Smooth muscle cell of the brain vasculature (primary cell): ENCODE results near the gene FCGR1A.
"Not testable (repeated sequence)": the region's sequence is repeated elsewhere in the genome, so short reads cannot be mapped to it uniquely, and the experiment has no call there.

Experiments
- DNase-seq: peaks from one replicate; pipeline ENCODE4 v3.0.0-alpha.2; 2012; ENCODE audit warnings: low read depth, low spot score

FCGR1A gene

GRCh38 chr1:149782600-149782999 lies at the start of gene FCGR1A:
Gene FCGR1A (plus strand): TSS chr1:149782694. CDS start chr1:149782744, 50 bp downstream.
- DNase-seq: not testable (repeated sequence)

- DNase-seq: not testable (repeated sequence)
Observed at GRCh38 chr1:149732781-149733180, 49.7 kb upstream of the FCGR1A start.

GRCh38 chr1:149734692-149735091 lies 47.8 kb upstream of the FCGR1A start:
- DNase-seq: not testable (repeated sequence)

- DNase-seq: not testable (repeated sequence)
Observed at GRCh38 chr1:149740148-149740581, 42.3 kb upstream of the FCGR1A start.

GRCh38 chr1:149740590-149741230 lies 41.8 kb upstream of the FCGR1A start:
- DNase-seq: not testable (repeated sequence)

- DNase-seq: not testable (repeated sequence)
Observed at GRCh38 chr1:149741914-149742313, 40.6 kb upstream of the FCGR1A start.

- not testable (repeated sequence) for DNase-seq
Observed at GRCh38 chr1:149746463-149747356, 35.8 kb upstream of the FCGR1A start.

GRCh38 chr1:149747359-149748143 lies 34.9 kb upstream of the FCGR1A start:
- not testable (repeated sequence) for DNase-seq

- not testable (repeated sequence) for DNase-seq
Observed at GRCh38 chr1:149748144-149748500, 34.4 kb upstream of the FCGR1A start.

GRCh38 chr1:149750562-149750961 lies 31.9 kb upstream of the FCGR1A start:
- not testable (repeated sequence) for DNase-seq

GRCh38 chr1:149752186-149752585 lies 30.3 kb upstream of the FCGR1A start:
- DNase-seq: not testable (repeated sequence)

- DNase-seq: not testable (repeated sequence)
Observed at GRCh38 chr1:149753466-149753865, 29.0 kb upstream of the FCGR1A start.

GRCh38 chr1:149755294-149755693 lies 27.2 kb upstream of the FCGR1A start:
- DNase-seq: not testable (repeated sequence)

GRCh38 chr1:149762294-149762693 lies 20.2 kb upstream of the FCGR1A start:
- not testable (repeated sequence) for DNase-seq

- not testable (repeated sequence) for DNase-seq
Observed at GRCh38 chr1:149764087-149764800, 18.2 kb upstream of the FCGR1A start.

GRCh38 chr1:149766241-149766640 lies 16.3 kb upstream of the FCGR1A start:
- DNase-seq: not testable (repeated sequence)

- DNase-seq: not testable (repeated sequence)
Observed at GRCh38 chr1:149769216-149769615, 13.3 kb upstream of the FCGR1A start.

- not testable (repeated sequence) for DNase-seq
Observed at GRCh38 chr1:149770661-149771060, 11.8 kb upstream of the FCGR1A start.

GRCh38 chr1:149771653-149772425 lies 10.7 kb upstream of the FCGR1A start:
- not testable (repeated sequence) for DNase-seq

GRCh38 chr1:149775510-149776147 lies 6.9 kb upstream of the FCGR1A start:
- DNase-seq: not testable (repeated sequence)
